Measurements from ENCODE around the gene GRIA3. TPM values are rescaled to one million over a fixed set of nuclear protein-coding genes. Genes with fewer than 3 reads are reported as not detected.

GRIA3 gene
- total and polyA plus RNA-seq, 10 of the 15 experiments (the other 5 are each of a cell fraction or from before 2014, with no cell fraction given) = 0.45 to 4.3 (median 2.2) TPM

- in situ Hi-C loops (cut with MboI) (no loop called here), intact Hi-C loops (cut with micrococcal nuclease; ENCODE audit: unreplicated experiment) (no loop called here)
- DNase-seq (ENCODE audit: low read depth, low spot score) (no peak), ATAC-seq (peak; percentile 67), FAIRE-seq (no peak)
- Histone ChIP-seq H3K4me1 (ENCODE audit: control insufficient read depth, insufficient read depth, low read length) (no peaks in the 10 kb centered on the region), H3K36me3 (ENCODE audit: control insufficient read depth in 2 of 2, insufficient read depth in 2 of 2, low read length in 1 of 2) (no peaks in the 10 kb centered on the region), H2AFZ (ENCODE audit: control insufficient read depth, low read depth, low read length) (no peak overlapping the region), H3K4me3 (no peak overlapping the region), H3K27ac (ENCODE audit: control insufficient read depth, insufficient read depth) (no peak overlapping the region), H3K9ac (ENCODE audit: control insufficient read depth, insufficient read depth, low read length) (no peak overlapping the region), H3K79me2 (ENCODE audit: control insufficient read depth, insufficient read depth, low read length) (no peaks in the 10 kb centered on the region), H3K4me2 (ENCODE audit: control insufficient read depth, insufficient read depth) (no peak overlapping the region), H3K9me3 (replicated peaks; ENCODE audit: control insufficient read depth, insufficient read depth, low read length) (no peaks in the 10 kb centered on the region), H3K27me3 (replicated peaks in 1 of 2; ENCODE audit: control insufficient read depth in 2 of 2, insufficient read depth in 2 of 2, low read length in 1 of 2) (no peaks in the 10 kb centered on the region), H4K20me1 (ENCODE audit: control insufficient read depth, insufficient read depth) (no peaks in the 10 kb centered on the region)
- POLR2A ChIA-PET = no interaction called here
- SMC1A ChIA-PET (ENCODE audit: uncharacterized antibody, unreplicated experiment) = interaction anchor here (0.7 to 4.9 kb wide), 3 partner anchors 253 to 326 kb away, joined by 3 to 41 read pairs (median 3); no protein-coding TSS in a partner anchor
- no TSS peak for BruUV-seq (replicated peaks)
- CTCF ChIA-PET = interaction anchor here (2.0 kb wide), 1 partner anchor 254 kb away, joined by 8 read pairs; no protein-coding TSS in a partner anchor
- RAD21 ChIA-PET (ENCODE audit: unreplicated experiment) = interaction anchor here (1.0 to 1.2 kb wide), 2 partner anchors 21 to 253 kb away, joined by 3 read pairs; no protein-coding TSS in a partner anchor
- TF ChIP-seq MYC (IDR thresholded peaks at IDR 0.05; ENCODE audit: insufficient read depth, insufficient read length, insufficient replicate concordance, low read length, severe bottlenecking) (no peak), RAD21 (IDR thresholded peaks at IDR 0.05; ENCODE audit: insufficient read depth, low read depth, low read length) (no peak), CTCF (IDR thresholded peaks at IDR 0.05 in 2 of 3, conservative IDR thresholded peaks at IDR 0.05 in 1 of 3; ENCODE audit: control insufficient read depth in 2 of 3, extremely low read depth in 1 of 3, insufficient read depth in 1 of 3, low read depth in 3 of 3, low read length in 3 of 3) (no peak), POLR2AphosphoS2 (IDR thresholded peaks at IDR 0.05; ENCODE audit: low read depth, low read length) (no peak), PAX8 (IDR thresholded peaks at IDR 0.05) (no peak), NR2C2 (IDR thresholded peaks at IDR 0.05; ENCODE audit: borderline replicate concordance, control insufficient read depth, insufficient read length, low read depth) (no peak)
- WGBS (ENCODE audit: insufficient coverage, insufficient replicate concordance, low lambda C conversion rate, missing lambda C conversion rate) = 6% methylated on average over 2 of the region's 2 CpGs
These were observed 14.7 kb upstream of the GRIA3 start for GRCh38 chrX:123169247-123169901.
